HL-60 (cell line): ENCODE results near the gene B9D2.

Experiments
- POLR2AphosphoS5 ChIP-seq: IDR thresholded peaks from 2 replicates; pipeline ENCODE4 v1.6.1; 2012; ENCODE audit warnings: low read depth
- TF ChIP-seq, protein P1 (sequence below): IDR thresholded peaks from one replicate; pipeline ENCODE4 v1.5.1; 2011; ENCODE audit warnings: low read length, control low read depth, inconsistent platforms; ENCODE audit not compliant: insufficient read depth

- TF ChIP-seq POLR2AphosphoS5, result no peak
- TF ChIP-seq, protein P1, sequence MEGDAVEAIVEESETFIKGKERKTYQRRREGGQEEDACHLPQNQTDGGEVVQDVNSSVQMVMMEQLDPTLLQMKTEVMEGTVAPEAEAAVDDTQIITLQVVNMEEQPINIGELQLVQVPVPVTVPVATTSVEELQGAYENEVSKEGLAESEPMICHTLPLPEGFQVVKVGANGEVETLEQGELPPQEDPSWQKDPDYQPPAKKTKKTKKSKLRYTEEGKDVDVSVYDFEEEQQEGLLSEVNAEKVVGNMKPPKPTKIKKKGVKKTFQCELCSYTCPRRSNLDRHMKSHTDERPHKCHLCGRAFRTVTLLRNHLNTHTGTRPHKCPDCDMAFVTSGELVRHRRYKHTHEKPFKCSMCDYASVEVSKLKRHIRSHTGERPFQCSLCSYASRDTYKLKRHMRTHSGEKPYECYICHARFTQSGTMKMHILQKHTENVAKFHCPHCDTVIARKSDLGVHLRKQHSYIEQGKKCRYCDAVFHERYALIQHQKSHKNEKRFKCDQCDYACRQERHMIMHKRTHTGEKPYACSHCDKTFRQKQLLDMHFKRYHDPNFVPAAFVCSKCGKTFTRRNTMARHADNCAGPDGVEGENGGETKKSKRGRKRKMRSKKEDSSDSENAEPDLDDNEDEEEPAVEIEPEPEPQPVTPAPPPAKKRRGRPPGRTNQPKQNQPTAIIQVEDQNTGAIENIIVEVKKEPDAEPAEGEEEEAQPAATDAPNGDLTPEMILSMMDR, result no peak
Observed at GRCh38 chr19:41330946-41331678, 32.8 kb downstream of the B9D2 start.
